IMR-90 (cell line): ENCODE data around the gene KCNMA1. TPM values are rescaled to one million over a fixed set of nuclear protein-coding genes. Genes with fewer than 3 reads are reported as not detected.

Experiments
- ATAC-seq: fragments of 200-7000 bp; cut with Tn5 transposase; 2 replicates; pipeline ENCODE4 v1.9.1; 2020; ENCODE audit warnings: low read depth, mild to moderate bottlenecking, moderate library complexity
- BruUV-seq: library from RNA; stranded (reverse); fragments of 400-500 nt; replicated peaks from 2 replicates; lab custom pipeline; 2021; lab: Mats Ljungman, UMichigan
- CTCF ChIA-PET: fragments of 300-600 bp; formaldehyde crosslinking; extraction: SDS; loops from one replicate; lab custom pipeline; 2021; ENCODE audit warnings: antibody characterized with exemption; lab: Yijun Ruan, JAX
- POLR2A ChIA-PET: fragments of 300-600 bp; sonication (Branson Sonifier 250); formaldehyde crosslinking; loops from one replicate; lab custom pipeline; 2022; ENCODE audit warnings: antibody characterized with exemption; ENCODE audit not compliant: unreplicated experiment; lab: Charles Lee
- DNase-seq: peaks from one replicate; pipeline ENCODE4 v3.0.0; 2013
- H2AFZ ChIP-seq: replicated peaks from 2 replicates; pipeline ENCODE3; 2013; ENCODE audit warnings: low read length, mild to moderate bottlenecking; ENCODE audit not compliant: poor library complexity
- H2AK5ac ChIP-seq: 2 replicates; pipeline ENCODE4 v1.6.1; 2013; ENCODE audit warnings: low read depth, low read length, inconsistent platforms
- H2AK9ac ChIP-seq: replicated peaks from 2 replicates; pipeline ENCODE3; 2013; ENCODE audit warnings: mild to moderate bottlenecking, low read depth, low read length, moderate library complexity; ENCODE audit not compliant: poor library complexity
- H2BK120ac ChIP-seq: 2 replicates; pipeline ENCODE4 v1.6.1; 2013; ENCODE audit warnings: low read depth, low read length, inconsistent platforms
- H2BK15ac ChIP-seq: 3 replicates; pipeline ENCODE4 v1.6.1; 2013; ENCODE audit warnings: low read depth, low read length, inconsistent platforms
- H2BK20ac ChIP-seq: 2 replicates; pipeline ENCODE4 v1.6.1; 2013; ENCODE audit warnings: low read depth, mild to moderate bottlenecking, inconsistent platforms, low read length, moderate library complexity
- H2BK5ac ChIP-seq: 2 replicates; pipeline ENCODE4 v1.6.1; 2013; ENCODE audit warnings: mild to moderate bottlenecking, low read depth, low read length, inconsistent platforms; ENCODE audit not compliant: poor library complexity, severe bottlenecking
- H3K14ac ChIP-seq: replicated peaks from 2 replicates; pipeline ENCODE4 v1.6.1; 2013; ENCODE audit warnings: low read depth, low read length, inconsistent platforms
- H3K18ac ChIP-seq: 2 replicates; pipeline ENCODE4 v1.6.1; 2013; ENCODE audit warnings: low read depth, low read length, control low read depth
- H3K23ac ChIP-seq: 2 replicates; pipeline ENCODE4 v1.6.1; 2013; ENCODE audit warnings: low read depth, low read length, inconsistent platforms
- H3K27ac ChIP-seq: 2 replicates; pipeline ENCODE4 v1.5.1; 2013; ENCODE audit warnings: mild to moderate bottlenecking, control low read depth, low read length; ENCODE audit not compliant: insufficient read depth
- H3K27me3 ChIP-seq: 2 replicates; pipeline ENCODE4 v1.6.1; 2013; ENCODE audit warnings: low read length; ENCODE audit not compliant: control insufficient read depth, insufficient read depth
- H3K36me3 ChIP-seq: 2 replicates; pipeline ENCODE4 v1.6.1; 2013; ENCODE audit warnings: low read length, mixed read lengths; ENCODE audit not compliant: control insufficient read depth, insufficient read depth
- H3K4ac ChIP-seq: 2 replicates; pipeline ENCODE4 v1.6.1; 2013; ENCODE audit warnings: low read depth, low read length, inconsistent platforms
- H3K4me1 ChIP-seq: 2 replicates; pipeline ENCODE4 v1.6.1; 2013; ENCODE audit warnings: low read length, mixed read lengths; ENCODE audit not compliant: control insufficient read depth, insufficient read depth
- H3K4me2 ChIP-seq: 2 replicates; pipeline ENCODE4 v1.6.1; 2013; ENCODE audit warnings: low read depth, mild to moderate bottlenecking, control low read depth, low read length, moderate library complexity
- H3K4me3 ChIP-seq: 2 replicates; pipeline ENCODE4 v1.5.1; 2013; ENCODE audit warnings: low read depth, mild to moderate bottlenecking, control low read depth, low read length, moderate library complexity; ENCODE audit not compliant: insufficient read depth
- H3K56ac ChIP-seq: 2 replicates; pipeline ENCODE4 v1.6.1; 2013; ENCODE audit warnings: low read length, inconsistent platforms; ENCODE audit not compliant: insufficient read depth; ENCODE audit errors: extremely low read depth
- H3K79me1 ChIP-seq, 2 experiments: 2 replicates each; pipeline ENCODE4 v1.6.1; 2013; ENCODE audit warnings: low read length in 2 of 2, inconsistent platforms in 1 of 2, low read depth in 1 of 2
- H3K9ac ChIP-seq: 2 replicates; pipeline ENCODE4 v1.6.1; 2013; ENCODE audit warnings: low read depth, low read length, control low read depth
- H3K9me1 ChIP-seq: 2 replicates; pipeline ENCODE4 v1.6.1; 2013; ENCODE audit warnings: low read length, inconsistent platforms; ENCODE audit not compliant: insufficient read depth
- H3K9me3 ChIP-seq: 2 replicates; pipeline ENCODE4 v1.6.1; 2013; ENCODE audit warnings: low read length; ENCODE audit not compliant: control insufficient read depth, insufficient read depth
- H4K20me1 ChIP-seq: 2 replicates; pipeline ENCODE4 v1.6.1; 2013; ENCODE audit warnings: low read length, inconsistent platforms; ENCODE audit not compliant: insufficient read depth
- H4K5ac ChIP-seq: 2 replicates; pipeline ENCODE4 v1.6.1; 2013; ENCODE audit warnings: mild to moderate bottlenecking, low read depth, low read length, control low read depth
- H4K8ac ChIP-seq, 2 experiments: 2 replicates each; pipeline ENCODE4 v1.6.1; 2013; ENCODE audit warnings: low read depth in 2 of 2, low read length in 2 of 2, control low read depth in 1 of 2, inconsistent platforms in 1 of 2
- H4K91ac ChIP-seq: 2 replicates; pipeline ENCODE4 v1.6.1; 2013; ENCODE audit warnings: low read depth, low read length, inconsistent platforms; ENCODE audit not compliant: insufficient read depth
- BHLHE40 ChIP-seq: fragments of 150-350 bp; IDR thresholded peaks from 2 replicates; pipeline ENCODE4 v1.6.1; 2016; ENCODE audit warnings: mild to moderate bottlenecking, low read depth, low read length
- CEBPB ChIP-seq: IDR thresholded peaks from 2 replicates; pipeline ENCODE4 v1.6.1; 2012; ENCODE audit warnings: low read depth, low read length, improper control_type of control experiment
- CHD1 ChIP-seq: IDR thresholded peaks from 2 replicates; pipeline ENCODE4 v1.6.1; 2012; ENCODE audit warnings: low read depth, low read length, improper control_type of control experiment
- CTCF ChIP-seq: conservative IDR thresholded peaks from 2 replicates; pipeline ENCODE4 v1.5.1; 2012; ENCODE audit warnings: mild to moderate bottlenecking, low read depth, low read length, improper control_type of control experiment
- ELK1 ChIP-seq: fragments of 150-350 bp; IDR thresholded peaks from 2 replicates; pipeline ENCODE4 v1.6.1; 2016; ENCODE audit warnings: low read depth, mild to moderate bottlenecking, low read length, moderate library complexity, borderline replicate concordance
- FOS ChIP-seq: fragments of 150-350 bp; IDR thresholded peaks from 2 replicates; pipeline ENCODE4 v1.6.1; 2016; ENCODE audit warnings: low read depth, low read length
- MAFK ChIP-seq: IDR thresholded peaks from 2 replicates; pipeline ENCODE4 v1.6.1; 2012; ENCODE audit warnings: low read depth, low read length, improper control_type of control experiment
- MAZ ChIP-seq: IDR thresholded peaks from 2 replicates; pipeline ENCODE4 v1.6.1; 2012; ENCODE audit warnings: low read depth, mild to moderate bottlenecking, low read length, improper control_type of control experiment, moderate library complexity, borderline replicate concordance
- MXI1 ChIP-seq: IDR thresholded peaks from 2 replicates; pipeline ENCODE4 v1.6.1; 2012; ENCODE audit warnings: low read depth, mild to moderate bottlenecking, low read length, moderate library complexity, borderline replicate concordance
- NFE2L2 ChIP-seq: fragments of 150-350 bp; IDR thresholded peaks from 2 replicates; pipeline ENCODE4 v1.6.1; 2016; ENCODE audit warnings: low read depth, mild to moderate bottlenecking, low read length
- POLR2A ChIP-seq: IDR thresholded peaks from 2 replicates; pipeline ENCODE4 v1.6.1; 2012; ENCODE audit warnings: mild to moderate bottlenecking, low read depth, low read length
- RAD21 ChIP-seq: IDR thresholded peaks from 2 replicates; pipeline ENCODE4 v1.6.1; 2012; ENCODE audit warnings: low read length, improper control_type of control experiment
- RCOR1 ChIP-seq: IDR thresholded peaks from 2 replicates; pipeline ENCODE4 v1.6.1; 2012; ENCODE audit warnings: mild to moderate bottlenecking, low read length, improper control_type of control experiment; ENCODE audit not compliant: insufficient replicate concordance
- RFX5 ChIP-seq: IDR thresholded peaks from 2 replicates; pipeline ENCODE4 v1.8.0; 2012; ENCODE audit warnings: low read depth, mild to moderate bottlenecking, low read length, moderate library complexity
- SMC3 ChIP-seq: fragments of 150-350 bp; IDR thresholded peaks from 2 replicates; pipeline ENCODE4 v1.6.1; 2016; ENCODE audit warnings: low read depth, mild to moderate bottlenecking, antibody characterized with exemption, low read length, moderate library complexity
- USF2 ChIP-seq: fragments of 150-350 bp; IDR thresholded peaks from 2 replicates; pipeline ENCODE4 v1.6.1; 2017; ENCODE audit warnings: mild to moderate bottlenecking, antibody characterized with exemption, low read length, low read depth
- WGBS, 2 experiments: methylation state at CpG; one replicate each; pipeline versions ENCODE4 v1.1.5 to v1.1.7; 2013; ENCODE audit warnings: missing lambda C conversion rate in 2 of 2; ENCODE audit not compliant: insufficient read length in 1 of 2; ENCODE audit errors: extremely low coverage in 2 of 2; 5-methylcytosine and 5-hydroxymethylcytosine counted together
- dilution Hi-C: fragments of 300-500 bp; cut with HindIII; formaldehyde crosslinking; loops from one replicate; pipeline ENCODE4 v1.14.3; 2018; ENCODE audit warnings: low sequenced_read_pairs; ENCODE audit not compliant: unreplicated experiment
- in situ Hi-C: fragments of 300-500 bp; cut with MboI; formaldehyde crosslinking; loops from 3 replicates; pipeline ENCODE4 v1.14.3; 2019; ENCODE audit warnings: low sequenced_read_pairs, inconsistent platforms, mixed read lengths
- intact Hi-C: fragments of 100-400 bp; cut with micrococcal nuclease; formaldehyde crosslinking; loops from 2 replicates; pipeline ENCODE4 v1.10.0; 2022
- polyA plus RNA-seq, 3 experiments: library from polyadenylated mRNA; depleted of rRNA; stranded (reverse); fragments of >200 nt; gene quantifications; 2 replicates each; pipeline ENCODE4 v1.2.3, GENCODE V29; 2012; ENCODE audit warnings: low replicate concordance in 1 of 3
- total RNA-seq: library from RNA; depleted of rRNA; stranded (reverse); fragments of >200 nt; gene quantifications from 2 replicates; pipeline ENCODE4 v1.2.3, GENCODE V29; 2012

The KCNMA1 gene
- total and polyA plus RNA-seq, 2 of the 4 experiments (the other 2 are of a cell fraction), result 25.6 to 29.6 TPM

GRCh38 chr10:77451886-77452285 lies 185.7 kb downstream of the KCNMA1 start:
- ATAC-seq, result no peak
- Histone ChIP-seq H3K4me3 (no peak overlapping the region), H2AK5ac (no peak overlapping the region), H3K9ac (no peak overlapping the region), H3K9me1 (no peaks in the 10 kb centered on the region), H3K4me1 (peaks cover 3% of the 10 kb centered on the region; the same call in 1 of the 2 replicates), H2BK15ac (no peak overlapping the region), H3K36me3 (no peaks in the 10 kb centered on the region), H3K14ac (no peak overlapping the region), H2BK120ac (no peak overlapping the region), H3K4ac (no peak overlapping the region), H3K27ac (no peak overlapping the region), H3K23ac (no peak overlapping the region), H2BK5ac (no peak overlapping the region), H3K27me3 (no peaks in the 10 kb centered on the region), H3K18ac (no peak overlapping the region), H4K91ac (no peak overlapping the region), H3K56ac (no peak overlapping the region), H2AK9ac (no peak overlapping the region), H2BK20ac (no peak overlapping the region), H3K9me3 (no peaks in the 10 kb centered on the region), H3K4me2 (no peak overlapping the region), H4K20me1 (no peaks in the 10 kb centered on the region), H4K5ac (no peak overlapping the region), H4K8ac (no peak overlapping the region), H3K79me1 (no peaks in the 10 kb centered on the region; a peak in 1 of 4 replicates), H2AFZ (no peak overlapping the region)
- DNase-seq, result no peak
- dilution Hi-C loops (no loop called here), intact Hi-C loops (loop anchor here (2.0 kb wide), 1 partner anchor 15 kb away; no protein-coding TSS in a partner anchor), in situ Hi-C loops (no loop called here)
- no TSS peak for BruUV-seq
- CTCF ChIA-PET, result no interaction called here
- POLR2A ChIA-PET, result no interaction called here
- WGBS, 2 experiments, result no CpG with 5 or more reads among the region's 2 CpGs
- TF ChIP-seq RAD21 (no peak), MXI1 (no peak), RFX5 (no peak), SMC3 (no peak), MAFK (no peak), CEBPB (no peak), USF2 (no peak), NFE2L2 (no peak), CHD1 (no peak), MAZ (no peak), BHLHE40 (no peak), CTCF (no peak), POLR2A (no peak), FOS (no peak), RCOR1 (no peak), ELK1 (no peak)
